GM12801 (cell line): Measurements from ENCODE around the gene ZCCHC14.

ENCODE experiments used
- CTCF ChIP-seq: IDR thresholded peaks from one replicate; pipeline ENCODE4 v1.5.1; 2011; ENCODE audit warnings: control low read depth; ENCODE audit not compliant: insufficient read length; ENCODE audit errors: extremely low read depth

Gene ZCCHC14

GRCh38 chr16:87469169-87469568 lies 23.7 kb downstream of the ZCCHC14 start:
- TF ChIP-seq CTCF, result no peak

GRCh38 chr16:87468550-87468949 lies 24.3 kb downstream of the ZCCHC14 start:
- no peak for TF ChIP-seq CTCF

- TF ChIP-seq CTCF, result no peak
Measured at GRCh38 chr16:87466975-87467501, 25.8 kb downstream of the ZCCHC14 start.

- TF ChIP-seq CTCF, result no peak
Measured at GRCh38 chr16:87465879-87466278, 26.9 kb downstream of the ZCCHC14 start.

DNA sequence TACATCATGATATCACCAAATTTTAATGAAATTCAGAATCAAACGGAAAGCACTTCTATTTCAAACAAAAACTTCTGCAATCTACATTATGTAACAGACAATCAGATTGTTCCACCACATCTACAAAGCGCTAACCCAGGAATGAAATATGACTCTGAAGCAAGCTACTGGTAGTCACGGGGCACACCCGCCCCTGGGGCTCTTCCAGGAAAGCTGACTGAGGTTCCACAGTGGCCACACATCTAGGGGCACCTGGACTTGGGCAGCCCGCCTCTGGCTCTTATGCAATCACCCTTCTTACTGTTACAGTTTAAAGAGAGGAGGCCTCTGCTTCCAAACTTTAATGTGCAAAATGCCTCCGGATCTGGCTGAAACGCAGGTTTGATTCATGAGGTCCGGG lies 27.5 kb downstream of the ZCCHC14 start:
- no peak for TF ChIP-seq CTCF

- no peak for TF ChIP-seq CTCF
Measured at GRCh38 chr16:87464691-87465300, 28.0 kb downstream of the ZCCHC14 start.

DNA sequence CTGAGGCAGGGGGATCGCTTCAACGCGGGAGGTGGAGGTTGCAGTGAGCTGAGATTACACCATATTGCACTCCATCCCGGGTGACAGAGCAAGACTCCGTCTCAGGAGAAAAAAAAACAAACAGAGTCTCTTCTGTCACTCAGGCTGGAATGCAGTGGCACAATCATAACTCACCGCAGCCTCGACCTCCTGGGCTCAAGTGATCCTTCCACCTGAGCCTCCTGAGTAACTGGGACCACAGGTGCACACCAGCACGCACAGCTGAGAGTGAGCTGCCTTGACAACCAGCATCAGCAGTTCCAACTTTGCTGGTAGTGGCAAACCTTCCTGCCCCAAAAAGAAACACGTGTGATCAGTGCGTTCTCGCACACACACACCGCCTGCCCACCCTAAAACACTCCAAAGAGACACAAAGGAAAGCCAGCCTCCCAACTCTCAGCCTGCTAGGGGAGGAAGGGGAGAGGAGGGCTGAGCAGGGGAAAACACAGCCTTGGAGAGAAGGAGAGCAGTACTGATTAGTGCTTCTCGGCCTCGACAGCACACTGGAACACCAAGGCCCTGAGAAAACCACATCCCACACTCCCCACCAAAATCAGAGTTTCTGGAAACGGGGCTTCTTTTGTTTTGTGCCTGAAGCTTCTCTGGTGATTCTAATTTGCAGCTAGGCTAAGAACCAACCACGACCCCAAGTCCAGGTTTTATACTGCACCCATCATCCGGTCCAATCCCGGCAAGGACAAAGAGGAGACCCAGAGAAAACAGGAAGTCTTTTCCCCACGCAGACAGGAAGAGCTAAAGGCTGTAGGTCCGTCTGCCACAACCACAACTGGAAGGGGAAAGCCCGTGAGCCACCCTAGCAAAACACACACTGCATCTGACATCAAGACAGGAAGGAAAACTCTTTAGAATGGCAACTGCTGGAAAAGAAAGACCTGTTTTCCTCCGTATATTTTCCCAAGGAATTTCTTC lies 28.8 kb downstream of the ZCCHC14 start:
- TF ChIP-seq CTCF, result no peak
